Measurements from ENCODE around the gene CAMKK1. TPM values are rescaled to one million over a fixed set of nuclear protein-coding genes. Genes with fewer than 3 reads are reported as not detected.

CAMKK1 gene
- total RNA-seq, 6 donors from 2014 or later, result 4.9 to 23.0 (median 11.0) TPM

DNA sequence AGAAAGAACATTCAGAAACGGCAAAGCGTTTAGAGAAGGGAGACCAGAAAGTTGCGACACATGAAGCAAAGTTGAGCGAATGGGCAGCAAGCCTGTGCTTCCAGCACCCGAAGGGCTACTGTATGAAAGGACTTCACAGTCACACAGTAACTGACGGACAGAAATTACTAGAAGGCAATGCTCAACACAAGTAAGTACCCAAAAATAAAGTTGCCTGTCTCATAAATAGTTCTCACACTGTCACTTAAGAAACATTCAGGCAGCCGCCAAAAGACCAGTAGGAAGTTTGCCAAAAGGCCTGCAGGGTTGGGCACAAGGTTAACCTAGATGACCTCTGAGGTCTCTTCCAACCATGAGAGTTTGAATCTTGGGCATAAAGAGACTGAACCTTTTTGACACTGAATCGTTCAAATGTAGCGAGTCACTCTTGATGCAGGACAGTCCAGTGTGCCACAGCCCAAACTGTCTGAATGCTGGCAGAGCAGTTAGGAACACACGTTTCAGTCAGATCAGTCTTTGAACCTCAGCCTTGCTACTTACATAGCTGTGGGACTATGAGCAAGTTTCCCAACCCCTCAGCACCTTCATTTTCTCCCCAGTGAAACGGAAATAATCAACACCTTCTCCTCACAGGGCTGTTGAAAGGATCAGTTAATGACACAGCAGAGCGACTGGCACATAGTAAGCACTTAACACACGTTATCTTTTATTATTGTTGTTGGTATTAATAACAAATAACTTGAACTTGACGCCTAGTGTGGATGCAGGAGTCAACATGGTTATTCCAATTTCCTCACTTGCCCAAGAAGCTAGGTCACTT is 57.2 kb downstream of the CAMKK1 start:
- Histone ChIP-seq H3K4me1 (peaks cover 0 to 11% (median 9%) of the 10 kb centered on the region in 4 donors), H3K36me3 (peaks cover 3 to 82% (median 37%) of the 10 kb centered on the region in 4 donors), H3K27ac (no peak overlapping the region), H3K27me3 (no peaks in the 10 kb centered on the region), H3K4me3 (no peak overlapping the region), H3K9me3 (no peaks in the 10 kb centered on the region)
- no peak for DNase-seq
- 63 to 75% methylated on average over 14 of the region's 14 CpGs for WGBS, 2 donors
- ATAC-seq (ENCODE audit: low FRiP score in 2 of 2), result no peak
- TF ChIP-seq EP300 (IDR thresholded peaks at IDR 0.05) (no peak), POLR2AphosphoS5 (IDR thresholded peaks at IDR 0.05) (no peak), CTCF (IDR thresholded peaks at IDR 0.05) (no peak), POLR2A (IDR thresholded peaks at IDR 0.05) (no peak)

- Histone ChIP-seq H3K27me3 (no peaks in the 10 kb centered on the region), H3K4me3 (no peak overlapping the region), H3K9me3 (no peaks in the 10 kb centered on the region), H3K36me3 (peaks cover 3 to 76% (median 34%) of the 10 kb centered on the region in 4 donors), H3K4me1 (peaks cover 0 to 11% (median 9%) of the 10 kb centered on the region in 4 donors), H3K27ac (no peak overlapping the region)
- TF ChIP-seq EP300 (IDR thresholded peaks at IDR 0.05) (no peak), POLR2A (IDR thresholded peaks at IDR 0.05) (no peak), POLR2AphosphoS5 (IDR thresholded peaks at IDR 0.05) (no peak), CTCF (IDR thresholded peaks at IDR 0.05) (no peak)
- ATAC-seq (ENCODE audit: low FRiP score in 2 of 2) (no peak), DNase-seq (no peak)
- WGBS, 2 donors, result 70 to 76% methylated on average over 4 of the region's 4 CpGs
Measured at GRCh38 chr17:3834811-3835210, 58.0 kb downstream of the CAMKK1 start.

GRCh38 chr17:3828852-3829232 is 64.0 kb downstream of the CAMKK1 start:
- ATAC-seq (ENCODE audit: low FRiP score in 2 of 2), result no peak

DNA sequence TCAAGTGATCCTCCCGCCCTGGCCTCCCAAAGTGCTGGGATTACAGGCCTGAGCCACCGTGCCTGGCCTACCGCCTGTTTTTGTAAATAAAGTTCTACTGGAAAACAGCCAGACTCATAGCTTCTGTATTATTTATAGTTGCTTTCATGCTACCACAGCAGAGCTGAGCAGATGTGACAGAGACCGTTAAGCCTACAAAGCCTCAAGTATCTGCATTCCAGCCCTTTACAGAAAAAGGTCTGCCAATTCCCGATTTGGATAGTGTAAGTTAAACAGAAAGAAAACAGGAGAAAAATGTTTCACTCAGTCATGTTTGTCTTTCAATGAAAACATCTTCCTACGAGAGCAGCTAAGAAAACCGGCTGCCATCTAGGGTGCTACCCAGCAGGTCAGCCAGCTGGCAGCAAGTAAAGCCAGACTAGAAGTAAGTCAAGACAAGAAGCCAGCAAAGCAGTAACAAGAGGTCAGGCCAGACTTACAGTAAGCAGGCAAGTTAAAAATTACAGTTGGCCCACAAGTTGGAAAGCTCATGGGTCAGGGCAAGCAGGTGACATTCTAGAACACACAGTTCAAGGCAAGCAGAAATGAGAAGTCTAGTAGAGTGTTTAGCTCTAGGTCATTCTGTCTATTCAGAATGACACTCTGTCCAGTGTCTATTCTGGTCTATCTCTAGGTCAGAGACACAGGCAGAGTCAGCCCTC is 64.6 kb downstream of the CAMKK1 start:
- WGBS, 2 donors, result 69 to 76% methylated on average over 7 of the region's 7 CpGs
- Histone ChIP-seq H3K27ac (peak overlapping the region in 1 of 4 donors; percentile 30), H3K36me3 (peaks cover 29 to 75% (median 52%) of the 10 kb centered on the region in 4 donors), H3K4me3 (no peak overlapping the region), H3K9me3 (no peaks in the 10 kb centered on the region), H3K4me1 (no peaks in the 10 kb centered on the region), H3K27me3 (no peaks in the 10 kb centered on the region)
- no peak for DNase-seq
- TF ChIP-seq POLR2AphosphoS5 (IDR thresholded peaks at IDR 0.05) (no peak), CTCF (IDR thresholded peaks at IDR 0.05) (no peak), EP300 (IDR thresholded peaks at IDR 0.05) (no peak), POLR2A (IDR thresholded peaks at IDR 0.05) (no peak)
- no peak for ATAC-seq (ENCODE audit: low FRiP score in 2 of 2)

More at GRCh38 chr17:3828852-3829232, 64.0 kb downstream of the CAMKK1 start:
- Histone ChIP-seq H3K4me1 (no peaks in the 10 kb centered on the region), H3K36me3 (peaks cover 24 to 75% (median 48%) of the 10 kb centered on the region in 4 donors), H3K4me3 (no peak overlapping the region), H3K27me3 (no peaks in the 10 kb centered on the region), H3K9me3 (no peaks in the 10 kb centered on the region), H3K27ac (no peak overlapping the region)
- no peak for DNase-seq
- TF ChIP-seq POLR2A (IDR thresholded peaks at IDR 0.05) (no peak), POLR2AphosphoS5 (IDR thresholded peaks at IDR 0.05) (no peak), EP300 (IDR thresholded peaks at IDR 0.05) (no peak), CTCF (IDR thresholded peaks at IDR 0.05) (no peak)
- WGBS, 2 donors, result 91 to 94% methylated on average over 7 of the region's 7 CpGs
